NCI-H2196 treated with DMSO at 0.1 percent for 48 hours (cell line): Measurements from ENCODE around the gene TGFBR2.
"Not testable (repeated sequence)": the region's sequence is repeated elsewhere in the genome, so short reads cannot be mapped to it uniquely, and the experiment has no call there.

Source experiments
- DNase-seq: peaks from one replicate; lab custom pipeline; 2025; ENCODE audit not compliant: unreplicated experiment; lab: John Stamatoyannopoulos, UW

TGFBR2 gene

GRCh38 chr3:30654269-30654668 is 47.9 kb downstream of the TGFBR2 start:
- DNase-seq, result no peak

- no peak for DNase-seq
These were observed 48.9 kb downstream of the TGFBR2 start for GRCh38 chr3:30655187-30655812.

DNA sequence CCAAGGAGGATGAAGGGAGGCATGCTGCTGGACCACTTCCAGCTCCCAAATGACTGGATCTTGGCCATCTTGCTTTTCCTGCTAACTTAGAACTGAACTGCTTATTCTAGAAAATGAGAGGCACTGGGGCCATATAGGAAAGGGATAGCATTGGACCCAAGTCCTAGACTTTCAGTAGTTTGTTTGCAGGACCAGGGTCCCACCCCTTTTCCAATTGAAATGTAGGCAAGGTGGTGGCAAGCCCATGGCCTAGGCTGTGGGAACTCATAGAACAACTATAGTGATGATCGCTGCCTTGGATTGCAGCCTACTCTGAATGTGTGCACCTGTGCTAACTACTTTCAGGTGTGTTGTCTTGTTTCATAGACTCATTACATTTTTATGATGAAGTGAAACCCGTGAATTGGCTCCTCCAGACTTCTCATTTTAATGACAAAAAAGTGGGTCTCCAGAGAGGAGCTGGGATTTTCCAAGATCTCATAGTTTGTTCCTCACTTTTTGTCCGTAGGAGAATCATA is 50.3 kb downstream of the TGFBR2 start:
- no peak for DNase-seq

DNA sequence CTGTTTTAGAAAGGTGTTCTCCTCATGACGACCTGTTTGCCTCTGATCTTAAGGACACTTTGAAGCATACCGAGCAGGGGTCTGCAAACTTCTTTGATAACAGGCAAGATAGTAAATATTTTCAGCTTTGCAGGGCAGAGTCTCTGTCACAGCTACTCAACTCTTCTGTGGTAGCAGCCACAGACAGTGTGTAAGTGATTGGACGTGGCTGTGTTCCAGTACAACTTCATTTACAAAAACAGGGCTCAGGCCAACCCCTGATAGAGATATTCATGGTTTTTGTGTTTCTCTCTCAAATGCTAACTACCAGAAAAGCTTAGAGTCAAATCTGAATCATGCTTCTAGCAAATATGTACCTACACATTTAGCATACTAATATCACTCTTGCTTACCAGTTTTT is 51.5 kb downstream of the TGFBR2 start:
- no peak for DNase-seq

- no peak for DNase-seq
These were observed 52.1 kb downstream of the TGFBR2 start for GRCh38 chr3:30658328-30659052.

DNA sequence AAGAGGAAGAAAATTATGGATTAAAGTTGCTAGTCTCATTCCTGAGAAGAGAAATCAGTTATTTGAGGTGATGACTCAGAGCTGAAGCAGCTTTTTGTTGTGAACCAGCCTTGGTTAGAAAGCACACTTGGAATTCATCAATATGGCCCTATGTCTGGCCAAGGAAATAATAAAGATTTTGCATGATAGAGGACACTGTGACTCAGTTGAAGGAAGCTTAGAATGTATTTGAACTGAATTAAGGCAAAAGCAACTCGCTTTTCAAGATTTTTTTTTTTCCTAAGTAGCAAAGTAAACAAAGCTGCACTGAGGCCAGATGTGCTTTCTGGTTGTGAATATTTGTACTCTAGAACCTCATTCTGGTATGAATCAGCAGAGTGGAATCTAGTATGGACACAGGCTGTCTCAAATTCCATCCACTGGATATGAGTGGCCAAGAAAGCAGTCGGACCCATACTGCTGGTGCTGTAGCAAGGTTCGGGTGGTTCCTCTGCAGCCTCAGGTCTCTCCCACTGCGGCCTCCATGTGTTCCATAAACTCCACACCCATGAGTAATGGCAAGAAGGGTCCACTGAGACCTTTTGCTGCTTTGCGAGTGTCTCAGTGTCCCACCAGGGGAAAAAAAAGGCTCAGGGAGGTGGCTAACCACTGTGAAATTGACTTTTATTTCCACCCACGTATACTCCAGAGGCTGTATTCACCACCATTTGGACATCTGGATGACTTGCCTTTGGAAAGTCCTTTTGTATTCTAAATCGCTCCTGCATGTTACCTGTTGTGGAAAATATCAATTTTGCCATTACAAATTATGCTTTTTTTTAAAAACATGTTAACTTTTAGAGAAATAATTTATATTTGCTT is 53.1 kb downstream of the TGFBR2 start:
- no peak for DNase-seq

GRCh38 chr3:30660136-30660535 is 53.7 kb downstream of the TGFBR2 start:
- no peak for DNase-seq

- no peak for DNase-seq
These were observed 54.3 kb downstream of the TGFBR2 start for GRCh38 chr3:30660656-30661055.

GRCh38 chr3:30661098-30661873 is 54.9 kb downstream of the TGFBR2 start:
- DNase-seq, result no peak

DNA sequence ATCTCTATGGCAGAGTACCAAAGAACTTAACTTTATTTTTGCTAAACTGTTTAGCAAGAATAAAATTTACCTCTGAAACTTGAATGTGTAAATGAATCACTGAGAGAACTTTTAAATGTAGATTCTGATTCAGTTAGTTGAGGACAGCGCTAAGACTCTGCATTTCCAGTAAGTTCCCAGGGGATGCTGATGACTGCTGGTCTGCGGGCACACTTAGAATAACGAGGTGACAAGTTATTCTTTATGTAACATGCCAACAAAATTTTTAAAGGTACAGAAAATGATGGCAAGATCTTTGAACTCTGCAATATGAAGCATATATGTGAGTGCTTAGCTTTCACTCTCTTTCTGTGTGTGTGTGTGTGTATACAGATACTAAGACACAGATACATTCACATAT is 56.4 kb downstream of the TGFBR2 start:
- DNase-seq, result no peak

DNA sequence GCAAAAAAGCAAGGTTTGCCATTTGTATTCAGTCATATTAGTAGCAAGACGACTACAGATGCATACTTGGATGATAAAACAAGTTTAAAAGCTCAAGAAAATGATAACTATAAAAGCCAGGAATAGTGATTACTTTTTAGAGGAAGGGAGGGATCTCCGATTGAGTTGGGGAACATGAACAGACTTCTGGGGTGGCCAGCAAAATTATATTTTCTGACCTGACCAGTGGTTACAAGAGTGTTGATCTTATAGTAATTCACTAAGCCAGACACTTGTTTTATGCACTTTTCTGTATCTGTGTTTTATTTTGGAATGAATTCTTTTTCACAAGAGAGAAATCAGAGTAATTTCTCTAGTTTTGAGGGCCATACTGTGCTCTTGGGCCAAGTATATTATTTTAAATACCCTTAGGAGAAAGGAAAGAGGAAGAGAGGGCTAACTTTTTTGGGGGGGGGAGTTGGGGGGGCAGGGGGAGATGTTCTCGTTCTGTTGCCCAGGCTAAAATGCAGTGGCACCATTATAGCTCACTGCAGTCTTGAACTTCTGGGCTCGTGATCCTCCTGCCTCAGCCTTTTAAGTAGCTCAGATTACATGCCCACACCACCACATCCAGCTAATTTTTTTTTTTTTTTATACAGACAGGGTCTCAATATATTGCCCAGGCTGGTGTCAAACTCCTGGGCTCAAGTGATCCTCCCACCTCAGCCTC is 57.3 kb downstream of the TGFBR2 start:
- no peak for DNase-seq

GRCh38 chr3:30664459-30664858 is 58.1 kb downstream of the TGFBR2 start:
- no peak for DNase-seq

DNA sequence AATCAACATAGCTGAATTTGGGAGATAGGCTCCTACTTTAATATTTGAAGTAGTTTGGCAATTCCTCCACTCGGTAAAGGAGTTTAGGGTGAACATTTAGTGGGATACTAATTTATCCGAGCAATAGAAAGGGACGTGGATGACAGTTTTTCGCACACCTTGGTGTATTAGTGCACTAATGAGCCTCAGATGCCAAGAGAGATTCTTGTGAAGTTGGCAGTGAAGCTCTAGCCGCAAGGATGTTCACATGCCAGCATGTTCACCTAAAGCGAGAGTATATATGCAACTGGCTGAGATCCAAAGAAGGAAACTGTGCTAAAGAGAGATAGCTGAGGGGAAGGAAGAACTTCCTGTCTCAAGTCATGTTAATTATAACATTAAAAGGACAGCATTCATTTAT is 58.5 kb downstream of the TGFBR2 start:
- DNase-seq, result no peak

DNA sequence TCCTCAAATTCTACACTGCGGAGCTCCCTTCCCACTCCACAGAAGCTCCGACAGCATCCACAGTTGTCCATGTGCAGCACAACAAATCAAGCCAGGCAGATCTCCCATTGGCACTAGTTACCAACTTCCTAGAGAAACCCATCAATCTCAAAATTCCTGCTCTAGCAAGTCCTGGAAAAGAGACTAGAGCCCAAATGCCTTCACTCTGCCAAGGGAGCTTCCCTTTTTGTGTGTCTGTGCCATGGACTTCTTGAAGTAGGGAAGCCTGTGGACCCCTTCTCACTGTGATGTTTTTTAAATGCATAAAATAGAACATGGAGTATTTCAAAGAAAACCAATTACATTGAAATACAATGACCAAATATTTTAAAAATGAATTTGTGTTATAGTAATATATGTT is 59.1 kb downstream of the TGFBR2 start:
- DNase-seq, result no peak

DNA sequence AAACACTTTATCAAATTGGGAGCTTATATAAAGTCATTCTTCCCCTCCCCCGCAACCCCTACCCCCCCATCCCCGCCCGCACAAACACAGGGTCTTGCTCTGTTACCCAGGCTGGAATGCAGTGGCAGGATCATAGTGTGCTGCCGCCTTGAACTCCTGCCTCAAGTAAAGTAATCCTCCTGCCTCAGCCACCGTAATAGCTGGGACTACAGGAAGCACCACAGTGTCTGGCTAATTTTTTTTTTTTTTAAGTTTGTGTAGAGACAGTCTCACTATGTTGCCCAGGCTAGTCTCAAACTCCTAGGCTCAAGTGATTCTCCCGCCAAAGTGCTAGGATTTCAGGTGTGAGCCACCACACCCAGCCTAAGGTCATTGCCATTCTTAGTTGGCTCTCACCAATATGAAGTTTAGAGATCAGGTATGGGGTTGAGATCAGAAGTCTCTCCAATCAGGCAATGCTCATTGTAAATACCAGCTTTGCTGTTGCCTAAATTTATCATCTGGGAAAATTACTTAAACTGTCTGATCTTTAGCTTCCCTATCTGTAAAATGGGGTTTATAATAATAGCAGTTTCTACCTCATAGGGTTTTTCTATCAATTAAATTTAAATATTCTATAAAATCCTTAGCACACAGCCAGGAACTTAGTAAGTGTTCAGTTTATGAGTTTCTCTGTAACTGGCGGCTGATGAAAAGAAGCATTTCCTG is 60.3 kb downstream of the TGFBR2 start:
- no peak for DNase-seq

GRCh38 chr3:30667280-30667651 is 60.9 kb downstream of the TGFBR2 start:
- DNase-seq, result no peak

- no peak for DNase-seq
These were observed 61.7 kb downstream of the TGFBR2 start for GRCh38 chr3:30668051-30668609.

- not testable (repeated sequence) for DNase-seq
These were observed 63.0 kb downstream of the TGFBR2 start for GRCh38 chr3:30669360-30669934.

DNA sequence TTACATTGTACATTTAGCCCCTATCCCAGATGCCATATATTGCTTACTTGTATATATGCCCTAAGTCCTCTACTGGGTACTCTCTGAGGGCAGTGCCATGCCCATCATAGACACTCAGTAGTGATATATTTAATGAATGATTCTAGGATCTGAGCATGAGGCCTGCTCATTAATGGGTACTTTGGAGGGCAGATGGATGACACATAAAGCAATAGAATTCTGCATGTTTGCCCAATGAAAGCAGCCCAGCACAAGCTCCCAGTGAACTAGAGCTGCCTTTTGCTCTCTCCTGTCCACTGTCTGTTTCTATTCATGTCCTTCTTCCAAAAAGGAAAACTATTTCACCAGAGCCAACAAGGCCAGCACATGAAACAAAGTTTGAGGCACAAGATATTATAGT is 63.9 kb downstream of the TGFBR2 start:
- no peak for DNase-seq
